Loucy (cell line): Measurements from ENCODE around the gene GRM2.

Experiments
- H2AFZ ChIP-seq: fragments of 200-600 bp; sonication (generic); 2 replicates; pipeline ENCODE4 v1.6.0; 2016; ENCODE audit warnings: antibody characterized with exemption, mild to moderate bottlenecking, low read length, moderate library complexity
- H3F3A ChIP-seq: fragments of 200-600 bp; 2 replicates; pipeline ENCODE4 v1.6.0; 2016; ENCODE audit warnings: antibody characterized with exemption, low read depth, mild to moderate bottlenecking
- H3K27me3 ChIP-seq: fragments of 200-600 bp; sonication (generic); 2 replicates; pipeline ENCODE4 v1.6.1; 2014; ENCODE audit warnings: low read length, mild to moderate bottlenecking; ENCODE audit not compliant: insufficient read depth, poor library complexity, severe bottlenecking
- H3K36me3 ChIP-seq: fragments of 200-600 bp; sonication (generic); 2 replicates; pipeline ENCODE4 v1.6.1; 2016; ENCODE audit warnings: low read length; ENCODE audit not compliant: insufficient read depth
- H3K4me1 ChIP-seq: fragments of 200-600 bp; sonication (generic); 2 replicates; pipeline ENCODE4 v1.5.1; 2014; ENCODE audit warnings: low read length, mild to moderate bottlenecking; ENCODE audit not compliant: insufficient read depth, poor library complexity, severe bottlenecking
- H3K4me2 ChIP-seq: fragments of 200-600 bp; sonication (generic); 2 replicates; pipeline ENCODE4 v1.6.0; 2014; ENCODE audit warnings: antibody characterized with exemption, low read length, low read depth, mild to moderate bottlenecking; ENCODE audit not compliant: poor library complexity, severe bottlenecking
- H3K4me3 ChIP-seq: fragments of 200-600 bp; sonication (generic); 2 replicates; pipeline ENCODE4 v1.5.1; 2014; ENCODE audit warnings: low read length, mild to moderate bottlenecking, mixed read lengths; ENCODE audit not compliant: poor library complexity, severe bottlenecking
- H3K79me2 ChIP-seq: fragments of 200-600 bp; sonication (generic); 2 replicates; pipeline ENCODE4 v1.6.1; 2014; ENCODE audit warnings: low read length; ENCODE audit not compliant: insufficient read depth
- H3K9ac ChIP-seq: fragments of 200-600 bp; sonication (generic); 2 replicates; pipeline ENCODE4 v1.6.0; 2014; ENCODE audit warnings: mild to moderate bottlenecking, low read depth, low read length, moderate library complexity; ENCODE audit not compliant: poor library complexity, severe bottlenecking
- H3K9me2 ChIP-seq: fragments of 200-600 bp; sonication (generic); replicated peaks from 2 replicates; pipeline ENCODE4 v1.6.1; 2016; ENCODE audit warnings: low read depth, low read length, mixed read lengths
- H3K9me3 ChIP-seq: fragments of 200-600 bp; sonication (generic); 2 replicates; pipeline ENCODE4 v1.6.1; 2014; ENCODE audit warnings: mild to moderate bottlenecking, antibody characterized with exemption, low read length, low read depth; ENCODE audit not compliant: insufficient read depth
- H4K20me1 ChIP-seq: fragments of 200-600 bp; sonication (generic); 2 replicates; pipeline ENCODE4 v1.6.0; 2014; ENCODE audit warnings: antibody characterized with exemption, low read length, mild to moderate bottlenecking; ENCODE audit not compliant: insufficient read depth, poor library complexity, severe bottlenecking
- EZH2phosphoT487 ChIP-seq: fragments of 200-600 bp; IDR thresholded peaks from 2 replicates; pipeline ENCODE4 v1.6.1; 2018; ENCODE audit warnings: antibody characterized with exemption, mild to moderate bottlenecking, moderate library complexity, borderline replicate concordance
- TF ChIP-seq, protein P1 (sequence below): fragments of 200-600 bp; sonication (generic); conservative IDR thresholded peaks from 2 replicates; pipeline ENCODE4 v1.5.1; 2014; ENCODE audit warnings: mild to moderate bottlenecking, antibody characterized with exemption, low read length

The GRM2 gene

DNA sequence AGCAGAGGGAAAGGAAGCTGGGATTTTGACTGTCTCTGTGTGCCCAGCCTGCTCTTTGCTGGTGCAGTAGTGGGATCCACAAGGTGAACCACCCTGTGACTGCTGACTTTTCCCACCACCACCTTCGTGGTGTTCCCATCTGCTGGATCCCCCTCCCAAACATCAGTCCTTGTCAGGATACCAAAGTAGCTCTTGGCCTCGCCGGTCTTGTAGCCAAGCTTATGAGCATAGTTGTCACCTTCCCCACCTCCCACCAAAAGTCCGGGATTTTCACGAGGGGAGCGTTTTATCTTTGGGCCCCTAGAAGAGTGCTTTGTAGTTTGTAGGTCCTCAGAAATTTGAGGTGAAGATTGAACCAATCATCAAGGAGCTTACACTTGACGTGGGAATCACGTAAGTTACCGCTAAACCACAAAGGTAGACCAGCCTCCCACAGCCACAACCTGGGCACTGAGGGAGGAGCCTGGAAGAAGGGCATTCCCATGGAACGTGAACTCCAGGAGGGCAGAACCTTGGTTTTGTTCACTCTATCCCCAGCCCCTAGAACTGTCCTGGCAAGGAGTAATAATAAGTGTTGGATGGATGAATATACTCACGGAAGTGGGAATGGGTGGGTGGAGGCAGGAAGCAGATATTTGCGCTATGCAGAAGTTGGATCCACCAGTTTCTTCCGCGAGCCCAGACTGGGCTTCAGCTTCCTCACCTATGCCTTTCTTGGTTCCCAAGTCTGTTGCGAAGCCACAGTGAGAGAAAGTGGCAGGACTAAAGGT is 36.6 kb upstream of the GRM2 start:
- Histone ChIP-seq H3K9ac (peak overlapping the region; percentile 96), H3K9me3 (no peaks in the 10 kb centered on the region), H3F3A (no peaks in the 10 kb centered on the region), H3K4me3 (peak overlapping the region; percentile 92), H3K4me1 (peaks cover 51% of the 10 kb centered on the region), H3K36me3 (no peaks in the 10 kb centered on the region), H3K79me2 (peaks cover 31% of the 10 kb centered on the region), H2AFZ (no peak overlapping the region), H3K27me3 (no peaks in the 10 kb centered on the region), H3K9me2 (no peaks in the 10 kb centered on the region), H4K20me1 (peaks cover 15% of the 10 kb centered on the region), H3K4me2 (peak overlapping the region; percentile 79)
- TF ChIP-seq, protein P1, sequence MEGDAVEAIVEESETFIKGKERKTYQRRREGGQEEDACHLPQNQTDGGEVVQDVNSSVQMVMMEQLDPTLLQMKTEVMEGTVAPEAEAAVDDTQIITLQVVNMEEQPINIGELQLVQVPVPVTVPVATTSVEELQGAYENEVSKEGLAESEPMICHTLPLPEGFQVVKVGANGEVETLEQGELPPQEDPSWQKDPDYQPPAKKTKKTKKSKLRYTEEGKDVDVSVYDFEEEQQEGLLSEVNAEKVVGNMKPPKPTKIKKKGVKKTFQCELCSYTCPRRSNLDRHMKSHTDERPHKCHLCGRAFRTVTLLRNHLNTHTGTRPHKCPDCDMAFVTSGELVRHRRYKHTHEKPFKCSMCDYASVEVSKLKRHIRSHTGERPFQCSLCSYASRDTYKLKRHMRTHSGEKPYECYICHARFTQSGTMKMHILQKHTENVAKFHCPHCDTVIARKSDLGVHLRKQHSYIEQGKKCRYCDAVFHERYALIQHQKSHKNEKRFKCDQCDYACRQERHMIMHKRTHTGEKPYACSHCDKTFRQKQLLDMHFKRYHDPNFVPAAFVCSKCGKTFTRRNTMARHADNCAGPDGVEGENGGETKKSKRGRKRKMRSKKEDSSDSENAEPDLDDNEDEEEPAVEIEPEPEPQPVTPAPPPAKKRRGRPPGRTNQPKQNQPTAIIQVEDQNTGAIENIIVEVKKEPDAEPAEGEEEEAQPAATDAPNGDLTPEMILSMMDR = no peak
- no peak for TF ChIP-seq EZH2phosphoT487

DNA sequence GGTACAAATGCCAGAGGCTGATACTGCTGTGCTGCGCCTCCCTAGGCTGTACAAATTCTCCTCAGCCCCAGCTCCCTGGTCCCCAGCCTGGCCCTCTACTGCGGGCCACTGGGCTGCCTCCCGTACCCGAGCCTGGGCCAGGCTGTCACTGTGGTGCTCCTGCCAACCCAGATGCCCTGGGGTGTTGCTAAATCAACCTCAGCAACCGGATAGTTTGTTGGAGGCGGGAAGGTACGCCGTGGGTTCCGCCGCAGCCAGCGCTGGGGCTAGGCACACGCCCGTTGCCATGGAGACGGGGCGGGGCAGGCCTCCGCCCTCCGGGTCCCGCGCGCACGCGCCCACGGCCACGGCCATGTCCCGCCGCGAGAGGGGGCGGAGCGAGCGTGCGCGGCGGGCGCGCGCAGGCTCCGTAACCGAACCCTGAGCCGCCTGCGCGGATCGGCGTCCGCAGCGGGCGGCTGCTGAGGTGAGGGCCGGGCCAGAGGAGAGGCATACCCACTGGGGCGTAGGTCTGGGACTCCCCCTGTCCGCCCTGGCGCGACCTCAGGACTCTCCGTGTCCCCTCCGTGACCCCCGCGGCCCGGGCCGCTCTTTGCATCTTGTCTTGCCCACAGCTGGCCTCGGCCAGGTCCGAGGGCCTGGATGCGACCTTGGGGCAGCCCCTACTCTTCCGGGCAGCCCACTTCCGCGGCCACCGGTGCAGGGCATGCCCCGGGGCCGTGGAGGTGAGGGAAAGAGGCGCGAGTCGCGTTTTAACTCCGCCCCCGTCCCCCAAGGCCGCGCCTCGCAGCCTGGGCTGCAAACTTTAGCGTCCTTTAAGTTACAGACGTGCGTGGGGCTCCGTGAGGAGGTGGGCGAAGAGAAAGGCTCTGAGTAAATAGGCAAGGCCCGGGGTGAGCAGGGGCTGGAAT is 35.8 kb upstream of the GRM2 start, which contains the start of gene TEX264:
TSS of gene TEX264 (plus strand) at position 430 of the 911 bp plus-strand sequence. CDS start 3,053 bp downstream, outside the sequence.
- H3K4me3 ChIP-seq = peak within 1 kb of the TSS; percentile 92
- peaks cover 39% of the 10 kb centered on the region for H3K79me2 ChIP-seq
- no peaks in the 10 kb centered on the region for H3K9me2 ChIP-seq
- H3K9me3 ChIP-seq = no peaks in the 10 kb centered on the region
- H3F3A ChIP-seq = no peaks in the 10 kb centered on the region
- peak within 1 kb of the TSS; percentile 96 for H3K9ac ChIP-seq
- H3K36me3 ChIP-seq = no peaks in the 10 kb centered on the region
- no peaks in the 10 kb centered on the region for H3K27me3 ChIP-seq
- H3K4me1 ChIP-seq = peaks cover 59% of the 10 kb centered on the region
- peaks cover 15% of the 10 kb centered on the region for H4K20me1 ChIP-seq
- peak within 1 kb of the TSS; percentile 79 for H3K4me2 ChIP-seq
- H2AFZ ChIP-seq = peak within 1 kb of the TSS; percentile 76
- TF ChIP-seq EZH2phosphoT487 = no peak

DNA sequence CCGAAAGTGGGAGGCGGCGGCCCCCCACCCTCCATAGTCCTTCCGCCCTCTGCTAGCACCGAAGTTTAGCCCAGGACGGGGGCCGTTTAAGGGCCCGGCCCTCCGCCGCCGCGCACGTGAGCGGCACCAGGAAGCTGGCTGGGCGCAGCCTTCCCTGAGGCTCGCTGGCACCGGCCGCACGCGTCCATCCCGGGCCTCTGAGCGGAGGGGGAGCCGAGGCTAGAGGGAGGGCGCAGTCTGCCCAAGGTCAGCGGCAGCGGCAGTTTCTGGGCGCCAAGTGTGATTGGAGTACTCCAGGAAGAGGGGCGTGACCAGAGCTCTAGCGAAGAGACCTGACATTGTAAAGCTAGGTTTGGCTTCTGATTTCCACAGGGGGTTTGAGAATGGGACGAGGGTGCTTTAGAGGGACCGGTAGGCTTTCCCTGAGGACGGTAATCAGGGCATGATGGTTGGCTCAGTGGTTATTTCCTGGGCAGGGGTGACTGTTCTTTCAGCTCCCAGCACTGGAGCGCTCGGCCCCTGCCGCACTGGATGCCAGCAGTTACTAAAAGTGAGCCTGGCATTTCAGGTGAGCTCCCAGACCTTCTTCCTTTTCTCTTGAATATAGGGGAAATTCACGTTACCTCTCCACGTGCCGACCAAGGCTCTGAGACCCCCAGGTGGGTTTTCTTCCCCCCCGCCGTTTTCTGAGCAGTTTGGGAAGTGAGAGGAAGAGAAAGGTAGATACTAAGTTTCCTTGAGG is 35.0 kb upstream of the GRM2 start:
- Histone ChIP-seq H3K27me3 (no peaks in the 10 kb centered on the region), H3F3A (no peaks in the 10 kb centered on the region), H3K9ac (peak overlapping the region; percentile 96), H3K9me3 (no peaks in the 10 kb centered on the region), H4K20me1 (peaks cover 15% of the 10 kb centered on the region), H3K36me3 (no peaks in the 10 kb centered on the region), H3K79me2 (peaks cover 46% of the 10 kb centered on the region), H3K4me1 (peaks cover 60% of the 10 kb centered on the region), H3K4me3 (peak overlapping the region; percentile 92), H3K4me2 (peak overlapping the region; percentile 79), H2AFZ (peak overlapping the region; percentile 76), H3K9me2 (no peaks in the 10 kb centered on the region)
- TF ChIP-seq, protein P1 = no peak
- TF ChIP-seq EZH2phosphoT487 = no peak
